ENCODE data around the gene TJP1. TPM values are rescaled to one million over a fixed set of nuclear protein-coding genes. Genes with fewer than 3 reads are reported as not detected.

The TJP1 gene
- total and polyA plus RNA-seq, 2 of the 8 experiments (the other 6 are each of a cell fraction or from before 2014, with no cell fraction given), result 46.3 to 138 TPM

GRCh38 chr15:29862271-29862670, 40.0 kb upstream of the TJP1 start:
- no peak overlapping the region for H2BK120ac ChIP-seq (replicated peaks; ENCODE audit: low read depth, low read length)
- H4K5ac ChIP-seq (ENCODE audit: insufficient read length, low read depth, low read length), result no peak overlapping the region
- TF ChIP-seq RNF2 (IDR thresholded peaks at IDR 0.05; ENCODE audit: borderline replicate concordance, low read depth, low read length, missing control alignments, poor library complexity, severe bottlenecking), result no peak
- TF ChIP-seq POU5F1 (IDR thresholded peaks at IDR 0.05; ENCODE audit: low read depth, low read length), result no peak
- TF ChIP-seq SP2 (IDR thresholded peaks at IDR 0.05; ENCODE audit: low read length), result no peak
- no peak for TF ChIP-seq HDAC6 (IDR thresholded peaks at IDR 0.05; ENCODE audit: low read depth, low read length)
- no peak for TF ChIP-seq ZNF274 (IDR thresholded peaks at IDR 0.05; ENCODE audit: borderline replicate concordance, extremely low read depth, low read length)
- no peak for TF ChIP-seq TCF12 (IDR thresholded peaks at IDR 0.05; ENCODE audit: low read depth, low read length)
- no peak for TF ChIP-seq USF2 (IDR thresholded peaks at IDR 0.05; ENCODE audit: low read length)
- TF ChIP-seq HDAC2 (IDR thresholded peaks at IDR 0.05; ENCODE audit: borderline replicate concordance in 1 of 2, low read depth in 2 of 2, low read length in 2 of 2), result no peak
- no peak for TF ChIP-seq SP4 (IDR thresholded peaks at IDR 0.05; ENCODE audit: low read length)
- TF ChIP-seq CEBPB (IDR thresholded peaks at IDR 0.05; ENCODE audit: low read depth, low read length), result no peak
- no peak for TF ChIP-seq CTBP2 (IDR thresholded peaks at IDR 0.05; ENCODE audit: borderline replicate concordance, insufficient read depth, insufficient read length, low read length)
- no peak for TF ChIP-seq YY1 (IDR thresholded peaks at IDR 0.05; ENCODE audit: low read depth, low read length)
- H3K9ac ChIP-seq (replicated peaks in 1 of 4; ENCODE audit: extremely low read depth in 1 of 4, low read depth in 3 of 4, low read length in 3 of 4), result no peak overlapping the region
- H3K79me2 ChIP-seq (ENCODE audit: control insufficient read depth in 1 of 2, insufficient read depth in 2 of 2, low read length in 2 of 2), result no peaks in the 10 kb centered on the region
- no peak for FAIRE-seq
- H3K4me3 ChIP-seq (ENCODE audit: extremely low read depth in 1 of 4, insufficient read depth in 2 of 4, low read depth in 3 of 4, low read length in 4 of 4), result no peak overlapping the region
- no peak overlapping the region for H3K4me2 ChIP-seq (ENCODE audit: insufficient read depth in 1 of 2, low read depth in 2 of 2, low read length in 2 of 2)
- no peak overlapping the region for H2BK5ac ChIP-seq (ENCODE audit: low read depth, low read length)
- no peaks in the 10 kb centered on the region for H3K9me3 ChIP-seq (ENCODE audit: insufficient read depth in 2 of 2, low read depth in 1 of 2, low read length in 1 of 2)
- no peak overlapping the region for H3K18ac ChIP-seq (ENCODE audit: extremely low read depth, low read length)
- H4K20me1 ChIP-seq (replicated peaks in 1 of 2; ENCODE audit: control insufficient read depth in 1 of 2, insufficient read depth in 2 of 2, low read length in 2 of 2), result no peaks in the 10 kb centered on the region
- WGBS, 2 experiments (ENCODE audit: extremely low coverage in 1 of 2, insufficient coverage in 1 of 2, insufficient read length in 1 of 2, insufficient replicate concordance in 2 of 2, low coverage in 1 of 2, low lambda C conversion rate in 2 of 2, missing lambda C conversion rate in 1 of 2), result 94% methylated on average over 2 of the region's 2 CpGs; no CpG with 5 or more reads in 1 of the 2 experiments
- peaks cover 2 to 4% (median 3%) of the 10 kb centered on the region in 4 experiments; a peak in 5 of 7 replicates for H3K4me1 ChIP-seq (replicated peaks in 1 of 4; ENCODE audit: control insufficient read depth in 3 of 4, insufficient read depth in 4 of 4, low read length in 3 of 4)
- no peaks in the 10 kb centered on the region for H3K36me3 ChIP-seq (ENCODE audit: control insufficient read depth in 2 of 4, insufficient read depth in 4 of 4, low read length in 3 of 4)
- no peak overlapping the region for H2AK5ac ChIP-seq (ENCODE audit: low read depth, low read length)
- H2BK20ac ChIP-seq (ENCODE audit: low read length), result no peak overlapping the region
- no peak overlapping the region for H2BK15ac ChIP-seq (ENCODE audit: low read length)
- H3K79me1 ChIP-seq (ENCODE audit: low read depth, low read length), result no peaks in the 10 kb centered on the region
- H3K23ac ChIP-seq (ENCODE audit: insufficient read length), result no peak overlapping the region
- DNase-seq (ENCODE audit: low read depth in 1 of 2, low spot score in 2 of 2), result no peak
- no peak overlapping the region for H4K91ac ChIP-seq (replicated peaks; ENCODE audit: insufficient read length, low read length)
- no peak overlapping the region for H2AFZ ChIP-seq (ENCODE audit: low read length)
- POLR2A ChIA-PET (ENCODE audit: partially characterized antibody), result no interaction called here
- H3K23me2 ChIP-seq (ENCODE audit: low read depth, low read length), result no peaks in the 10 kb centered on the region
- H2BK12ac ChIP-seq (ENCODE audit: low read depth, low read length), result no peak overlapping the region
- CTCF ChIA-PET (ENCODE audit: partially characterized antibody), result interaction anchor here (0.7 kb wide), 1 partner anchor 9 kb away, joined by 3 read pairs; no protein-coding TSS in a partner anchor
- no peak overlapping the region for H3K27ac ChIP-seq (ENCODE audit: low read depth, low read length)
- no peaks in the 10 kb centered on the region for H3K27me3 ChIP-seq (replicated peaks in 1 of 4; ENCODE audit: control insufficient read depth in 3 of 4, extremely low read depth in 1 of 4, insufficient read depth in 3 of 4, low read length in 3 of 4)
- no peak overlapping the region for H3K4ac ChIP-seq (replicated peaks; ENCODE audit: insufficient read length, low read depth, low read length)
- H3K14ac ChIP-seq (ENCODE audit: insufficient read length), result no peak overlapping the region
- H3K56ac ChIP-seq (replicated peaks; ENCODE audit: insufficient read length, low read depth, low read length), result no peak overlapping the region
- H4K8ac ChIP-seq (ENCODE audit: extremely low read depth, insufficient read depth, low read length), result no peak overlapping the region
